Myocyte (in vitro differentiated cells): ENCODE measurements around the gene LRRC75A. TPM values are rescaled to one million over a fixed set of nuclear protein-coding genes. Genes with fewer than 3 reads are reported as not detected.
"Not testable (repeated sequence)": the region's sequence is repeated elsewhere in the genome, so short reads cannot be mapped to it uniquely, and the experiment has no call there.

ENCODE experiments used
- DNase-seq: peaks from one replicate; pipeline ENCODE4 v3.0.0-alpha.2; 2012; ENCODE audit warnings: low read depth
- total RNA-seq: library from RNA; depleted of rRNA; stranded (reverse); fragments of >200 nt; gene quantifications from 2 replicates; pipeline ENCODE4 v1.2.3, GENCODE V29; 2014

Gene LRRC75A
- total RNA-seq, 1 donor from 2014 or later: 0.51 TPM

DNA sequence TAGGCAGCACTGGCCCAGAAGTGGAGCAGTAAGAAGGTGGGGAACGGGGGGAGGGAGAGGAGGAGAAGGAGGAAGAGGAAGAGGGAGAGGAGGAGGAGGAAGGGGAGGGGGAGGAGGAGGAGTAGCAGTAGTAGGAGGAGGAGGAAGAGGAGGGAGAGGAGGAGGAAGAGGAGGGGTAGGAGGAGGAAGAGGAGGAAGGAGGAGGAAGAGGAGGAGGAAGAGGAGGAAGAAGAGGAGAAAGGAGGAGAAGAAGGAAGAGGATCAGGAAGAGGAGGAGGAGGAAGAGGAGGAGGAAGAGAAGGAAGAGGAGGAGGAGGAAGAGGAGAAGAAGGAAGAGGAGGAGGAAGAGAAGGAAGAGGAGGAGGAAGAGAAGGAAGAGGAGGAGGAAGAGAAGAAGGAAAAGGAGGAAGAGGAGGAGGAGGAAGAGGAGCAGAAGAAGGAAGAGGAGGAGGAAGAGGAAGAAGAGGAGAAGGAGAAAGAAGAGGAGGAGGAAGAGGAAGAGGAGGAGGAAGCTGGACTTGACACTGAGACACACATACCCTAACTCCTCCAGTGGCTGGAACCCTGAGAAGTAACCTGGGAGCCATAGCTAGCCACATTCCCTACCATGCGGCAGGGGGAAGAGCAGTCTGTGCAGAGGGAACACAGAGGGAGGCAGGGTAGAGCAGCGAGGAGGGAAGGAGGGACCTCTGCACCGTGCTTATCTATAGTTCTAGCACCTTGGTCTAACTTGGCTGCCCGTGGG is 35.8 kb downstream of the LRRC75A start:
- no peak for DNase-seq

GRCh38 chr17:16453493-16453851 is 38.5 kb downstream of the LRRC75A start:
- no peak for DNase-seq

DNA sequence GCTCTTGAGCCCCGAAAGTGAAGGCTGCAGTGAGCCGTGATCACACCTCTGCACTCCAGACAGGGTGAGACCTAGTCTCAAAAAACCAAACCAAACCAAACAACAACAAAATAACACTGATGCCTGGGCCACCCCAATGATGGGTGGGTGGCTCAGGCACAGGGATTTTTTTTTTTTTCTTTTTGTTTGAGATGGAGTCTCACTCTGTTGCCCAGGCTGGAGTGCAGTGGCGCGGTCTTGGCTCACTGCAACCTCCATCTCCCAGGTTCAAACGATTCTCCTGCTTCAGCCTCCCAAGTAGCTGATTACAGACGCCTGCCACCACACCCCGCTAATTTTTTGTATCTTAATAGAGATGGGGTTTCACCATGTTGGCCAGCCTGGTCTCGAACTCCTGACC is 39.7 kb downstream of the LRRC75A start:
- DNase-seq: not testable (repeated sequence)

- DNase-seq: no peak
These were observed 42.0 kb downstream of the LRRC75A start for GRCh38 chr17:16450028-16450427.

GRCh38 chr17:16449121-16449570 is 42.8 kb downstream of the LRRC75A start:
- no peak for DNase-seq

- DNase-seq: no peak
These were observed 43.5 kb downstream of the LRRC75A start for GRCh38 chr17:16448490-16448889.

DNA sequence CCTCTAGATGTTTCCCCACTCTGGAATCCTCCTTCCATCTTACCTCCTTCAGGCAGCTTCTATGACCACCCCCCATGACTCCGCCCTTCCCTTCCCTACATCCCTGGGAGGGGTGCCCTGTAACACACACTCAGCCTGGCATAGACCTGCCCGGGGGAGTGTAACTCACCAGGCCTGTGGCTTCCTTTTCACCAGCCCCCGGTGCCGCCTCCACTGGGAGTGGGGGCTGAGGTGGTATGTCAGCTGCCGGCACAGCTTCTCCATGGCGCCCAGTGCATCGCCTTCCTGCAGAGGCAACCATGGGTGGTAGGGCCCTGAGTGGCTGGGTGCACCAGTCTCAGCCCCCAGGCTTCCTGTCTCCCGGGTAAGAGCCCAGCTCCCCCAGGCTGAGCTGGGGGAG is 44.3 kb downstream of the LRRC75A start:
- DNase-seq: no peak

DNA sequence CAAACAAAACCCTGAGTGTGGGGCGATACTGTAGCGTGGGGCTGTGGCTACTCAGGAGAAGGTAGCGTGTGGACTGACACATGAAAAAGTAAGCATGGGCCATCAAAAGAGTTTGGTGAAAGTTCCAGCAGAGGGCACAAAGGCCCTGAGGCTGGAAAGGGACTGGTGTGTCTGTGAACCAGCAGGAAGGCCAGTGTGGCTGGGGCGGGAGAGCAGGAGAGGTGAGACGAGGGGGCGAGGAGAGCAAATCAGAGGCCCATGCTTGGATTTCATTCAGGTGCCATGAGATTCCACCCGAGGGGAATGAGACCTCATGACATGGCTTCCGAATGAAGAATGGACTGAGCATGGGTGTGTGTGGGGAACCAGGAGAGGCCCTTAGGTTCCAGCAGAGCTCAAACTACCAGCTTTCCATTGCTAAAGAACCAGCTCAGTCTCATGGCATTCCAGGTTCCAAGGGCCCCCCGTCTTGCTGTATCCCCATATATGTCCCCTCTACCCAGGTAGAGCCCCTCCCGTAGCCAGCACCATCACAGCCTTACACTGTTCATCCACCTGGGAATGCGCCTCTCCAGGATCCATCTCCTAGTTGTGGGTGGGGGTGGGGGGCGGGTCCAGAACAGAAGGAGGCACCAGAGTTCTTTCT is 45.5 kb downstream of the LRRC75A start:
- DNase-seq: no peak

GRCh38 chr17:16444258-16444886 is 47.6 kb downstream of the LRRC75A start:
- DNase-seq: no peak

DNA sequence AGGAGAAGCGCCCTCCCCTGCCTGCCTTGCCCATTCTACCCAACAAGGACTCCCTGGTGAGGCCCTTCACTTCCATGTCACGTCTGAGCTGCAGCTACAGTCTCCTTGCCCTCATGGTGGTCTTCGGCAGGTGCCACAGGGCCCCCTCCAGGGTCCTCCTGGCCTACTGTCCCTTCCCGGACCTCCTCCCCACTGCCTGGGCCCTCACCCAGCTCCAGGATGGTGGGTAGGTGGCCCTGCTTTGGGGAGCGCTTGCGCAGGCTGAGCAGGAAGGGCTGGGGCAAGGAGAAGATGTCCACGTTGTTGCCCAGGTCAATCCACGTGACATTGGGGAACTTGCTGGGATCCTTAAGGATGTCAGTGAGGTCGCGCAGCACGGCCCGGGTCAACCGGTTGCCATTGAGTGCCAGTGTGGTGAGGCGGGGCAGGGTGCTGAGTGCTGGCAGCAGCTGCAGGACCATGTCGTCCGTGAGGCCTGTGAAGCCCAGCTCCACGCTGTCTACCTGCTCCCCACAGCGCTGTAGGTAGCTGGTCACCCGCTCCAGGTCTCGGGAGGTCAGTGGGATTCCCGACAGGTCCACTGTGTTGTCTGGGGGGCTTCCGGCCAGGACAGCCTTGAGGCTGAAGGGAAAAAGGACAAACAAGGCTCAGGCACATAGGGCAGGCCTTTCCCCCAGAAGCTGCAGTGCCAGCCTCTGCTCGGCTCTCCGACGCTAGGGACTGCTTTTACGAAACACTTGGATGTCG is 48.3 kb downstream of the LRRC75A start:
- DNase-seq: no peak

DNA sequence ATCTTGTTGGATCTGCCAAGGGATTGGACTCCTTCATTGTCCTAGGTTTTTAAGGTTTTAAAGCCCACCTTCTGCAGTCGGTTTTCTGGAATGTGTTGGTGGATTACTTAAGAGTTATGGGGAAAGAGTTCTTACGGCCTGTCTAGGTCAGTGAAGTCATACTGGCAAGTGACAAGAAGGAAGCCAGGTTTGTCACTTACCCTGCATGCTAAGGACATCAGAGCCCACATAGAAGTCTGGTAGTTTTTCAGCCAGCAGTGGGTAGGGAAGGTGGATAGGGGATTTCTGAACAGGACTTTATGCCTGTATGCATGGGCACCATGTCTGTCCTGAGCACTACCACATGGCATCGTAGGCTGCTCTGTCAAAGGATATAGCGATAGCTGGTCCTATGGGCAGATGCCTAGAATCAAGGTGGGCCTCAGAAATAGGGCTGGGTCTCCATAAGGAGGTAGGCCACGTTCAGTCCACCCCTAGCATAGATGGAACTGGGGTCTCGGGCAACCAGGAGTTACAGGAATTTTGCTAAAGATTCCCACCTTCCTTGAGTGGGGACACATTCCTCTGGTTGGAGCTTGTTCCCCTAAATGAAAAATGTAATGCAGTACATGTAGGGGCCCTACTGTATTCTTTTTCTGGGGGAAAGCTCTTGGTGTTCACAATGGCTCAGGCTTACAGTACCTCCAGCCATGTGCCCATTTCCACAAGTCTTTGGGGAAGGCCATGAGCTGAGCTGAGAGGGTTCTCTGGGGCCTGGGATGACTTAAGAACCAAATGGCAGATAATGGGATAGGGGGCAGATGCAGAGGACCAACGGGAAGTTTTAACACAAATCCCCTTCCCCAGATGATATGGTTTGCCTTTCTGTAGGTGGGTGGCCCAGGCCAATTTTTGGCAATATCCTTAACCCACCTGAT is 49.1 kb downstream of the LRRC75A start:
- DNase-seq: no peak

- DNase-seq: no peak
These were observed 49.9 kb downstream of the LRRC75A start for GRCh38 chr17:16442141-16442540.

DNA sequence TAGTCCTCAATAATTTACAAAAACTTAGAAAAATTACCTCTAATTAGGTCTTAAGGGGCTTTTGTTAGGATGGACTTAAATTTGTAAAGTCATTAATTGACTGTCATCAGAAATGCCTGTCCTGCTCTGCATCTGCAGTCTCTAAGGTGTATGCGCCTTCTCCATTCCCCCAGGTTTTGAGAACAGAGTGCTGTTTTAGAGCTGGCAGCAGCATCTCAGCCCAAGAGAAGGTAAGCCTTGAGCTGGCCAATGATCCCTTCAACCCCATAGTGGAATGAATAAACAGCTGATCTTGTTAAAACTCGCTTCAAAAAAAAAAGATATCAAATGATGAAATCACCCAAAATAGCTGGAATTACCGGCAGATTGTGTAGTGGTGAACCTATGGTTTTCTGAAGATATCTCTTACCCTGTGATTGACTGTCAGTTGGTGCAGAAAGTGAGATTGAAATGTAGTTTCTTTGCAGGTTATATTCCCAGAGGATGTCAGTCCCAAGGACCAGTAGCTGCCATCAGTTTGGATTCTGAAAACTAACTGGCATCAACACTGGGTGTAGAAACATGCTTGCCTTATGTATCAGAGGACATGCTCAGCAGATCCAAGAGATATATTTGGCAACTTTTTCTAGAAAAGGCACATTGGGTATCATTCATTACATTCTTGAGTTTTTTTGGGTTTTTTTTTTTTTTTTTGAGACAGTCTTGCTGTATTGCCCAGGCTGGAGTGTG is 50.9 kb downstream of the LRRC75A start:
- DNase-seq: no peak

- DNase-seq: not testable (repeated sequence)
These were observed 51.6 kb downstream of the LRRC75A start for GRCh38 chr17:16440354-16440753.

DNA sequence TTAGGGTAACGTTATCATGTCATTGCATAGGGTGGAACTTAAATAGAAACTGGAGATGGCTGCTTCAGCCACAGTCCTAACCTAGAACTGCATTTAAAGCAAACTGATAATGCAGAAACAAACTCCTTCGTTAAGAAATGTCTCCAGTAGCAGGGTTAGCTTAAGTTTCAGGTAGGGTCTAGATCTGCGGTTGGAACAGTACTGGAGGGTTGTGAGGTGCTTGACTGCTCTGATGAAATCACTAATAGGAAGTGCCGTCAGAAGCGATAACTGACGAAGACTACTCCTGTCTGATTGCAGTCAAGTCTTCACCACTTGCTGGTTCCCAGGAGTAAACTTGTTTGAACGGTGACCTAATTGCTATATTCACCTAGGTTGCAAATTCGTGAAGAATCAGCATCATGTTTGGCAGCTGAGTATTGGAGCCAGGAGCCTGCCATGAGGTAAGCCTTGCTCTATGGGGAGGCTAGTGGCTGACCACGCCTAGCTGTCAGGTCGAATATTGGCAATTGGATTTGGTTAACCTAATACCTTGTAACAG is 52.1 kb downstream of the LRRC75A start:
- peak; percentile 23 for DNase-seq

- DNase-seq: peak; percentile 18
These were observed 52.6 kb downstream of the LRRC75A start for GRCh38 chr17:16439303-16439791.

- peak; percentile 100 for DNase-seq
These were observed 53.3 kb downstream of the LRRC75A start for GRCh38 chr17:16438557-16439302.

- DNase-seq: no peak
These were observed 53.8 kb downstream of the LRRC75A start for GRCh38 chr17:16438173-16438556.

- no peak for DNase-seq
These were observed 54.9 kb downstream of the LRRC75A start for GRCh38 chr17:16437083-16437482.
